Measurements from ENCODE around the gene LDLRAD4. TPM values are rescaled to one million over a fixed set of nuclear protein-coding genes. Genes with fewer than 3 reads are reported as not detected.

LDLRAD4 gene
- total and polyA plus RNA-seq, 9 of the 15 experiments (the other 6 are each of a cell fraction or from before 2014, with no cell fraction given), result 0.01 TPM; not detected in 8

- 0% methylated on average over 15 of the region's 15 CpGs for WGBS (ENCODE audit: insufficient coverage, low coverage, missing lambda C conversion rate)
Measured at GRCh38 chr18:13296867-13297574, 78.5 kb downstream of the LDLRAD4 start.

GRCh38 chr18:13298262-13298661, 79.7 kb downstream of the LDLRAD4 start:
- Histone ChIP-seq H3K9me1 (ENCODE audit: control insufficient read depth, insufficient read depth, low read length) (no peaks in the 10 kb centered on the region), H4K20me1 (replicated peaks; ENCODE audit: control insufficient read depth, insufficient read depth, low read length) (0 out of 2 replicates have a peak, but pooled peaks cover 3% of the 10 kb centered on the region), H3K4me2 (ENCODE audit: insufficient read depth, low read length) (no peak overlapping the region), H3K27me3 (ENCODE audit: control insufficient read depth in 2 of 2, insufficient read depth in 2 of 2, low read length in 2 of 2) (peaks cover 11 to 20% of the 10 kb centered on the region in 2 experiments; a peak in 3 of 5 replicates), H3K4me3 (no peak overlapping the region), H3K79me2 (ENCODE audit: control insufficient read depth, insufficient read depth, low read length) (no peaks in the 10 kb centered on the region), H3K27ac (ENCODE audit: extremely low read depth, low read depth, low read length) (no peak overlapping the region), H3K36me3 (ENCODE audit: control insufficient read depth, insufficient read depth, low read length) (no peaks in the 10 kb centered on the region), H3K9ac (ENCODE audit: insufficient read depth in 1 of 2, low read depth in 2 of 2, low read length in 2 of 2) (no peak overlapping the region), H2AFZ (ENCODE audit: low read depth, low read length) (no peak overlapping the region), H3K4me1 (replicated peaks in 1 of 2; ENCODE audit: control insufficient read depth in 2 of 2, insufficient read depth in 2 of 2, low read length in 2 of 2) (no peaks in the 10 kb centered on the region), H3K9me3 (replicated peaks; ENCODE audit: control insufficient read depth, insufficient read depth, low read depth, low read length) (no peaks in the 10 kb centered on the region)
- in situ Hi-C loops (cut with MboI) (no loop called here), intact Hi-C loops (cut with micrococcal nuclease) (no loop called here)
- DNase-seq (ENCODE audit: extremely low read depth in 1 of 4, low spot score in 3 of 4), result no peak
- 1% methylated on average over 9 of the region's 10 CpGs for WGBS (ENCODE audit: insufficient coverage, low coverage, missing lambda C conversion rate)
- TF ChIP-seq GTF2A2 (tag; IDR thresholded peaks at IDR 0.05), result no peak
- no peak for TF ChIP-seq FOXJ3 (CRISPR knock-in tag; IDR thresholded peaks at IDR 0.05)
- no peak for TF ChIP-seq CBFA2T2 (conservative IDR thresholded peaks at IDR 0.05)
- no peak for TF ChIP-seq BHLHE40 (IDR thresholded peaks at IDR 0.05; ENCODE audit: low read length)
- TF ChIP-seq ARID2 (IDR thresholded peaks at IDR 0.05), result no peak
- TF ChIP-seq USF1 (CRISPR knock-in tag; IDR thresholded peaks at IDR 0.05), result no peak
- TF ChIP-seq NUFIP1 (IDR thresholded peaks at IDR 0.05; ENCODE audit: partially characterized antibody), result no peak
- no peak for TF ChIP-seq CEBPG (CRISPR knock-in tag; IDR thresholded peaks at IDR 0.05)
- TF ChIP-seq CEBPG (tag; conservative IDR thresholded peaks at IDR 0.05 in 1 of 2, IDR thresholded peaks at IDR 0.05 in 1 of 2), result no peak
- ChIA-PET POLR2A (no interaction called here), CTCF (ENCODE audit: low intra/inter-chr PET ratio) (no interaction called here)
- no TSS peak for BruUV-seq (replicated peaks)
- no peak for FAIRE-seq
- no peak for ATAC-seq

More at GRCh38 chr18:13296867-13297574, 78.5 kb downstream of the LDLRAD4 start:
- no peak for TF ChIP-seq BDP1 (IDR thresholded peaks at IDR 0.05; ENCODE audit: insufficient read depth, insufficient read length)
- no peak for TF ChIP-seq U2AF2 (optimal IDR thresholded peaks at IDR 0.05; ENCODE audit: low read depth, low read length)
- no peak for TF ChIP-seq MAX (CRISPR knock-in tag; IDR thresholded peaks at IDR 0.05)
- no peak for TF ChIP-seq ZNF778 (CRISPR knock-in tag; IDR thresholded peaks at IDR 0.05)
- no peak for TF ChIP-seq ARID2 (IDR thresholded peaks at IDR 0.05)
- TF ChIP-seq NFE2L1 (tag; IDR thresholded peaks at IDR 0.05; ENCODE audit: borderline replicate concordance, low read depth), result no peak
- TF ChIP-seq SOX6 (IDR thresholded peaks at IDR 0.05), result no peak
- H3K27ac ChIP-seq (ENCODE audit: extremely low read depth, low read depth, low read length), result no peak overlapping the region
- H3K4me2 ChIP-seq (ENCODE audit: insufficient read depth, low read length), result no peak overlapping the region
- H3K9ac ChIP-seq (ENCODE audit: insufficient read depth in 1 of 2, low read depth in 2 of 2, low read length in 2 of 2), result no peak overlapping the region
- H3K27me3 ChIP-seq (ENCODE audit: control insufficient read depth in 2 of 2, insufficient read depth in 2 of 2, low read length in 2 of 2), result peaks cover 17 to 28% of the 10 kb centered on the region in 2 experiments; a peak in 4 of 5 replicates
- ChIA-PET POLR2A (no interaction called here), CTCF (ENCODE audit: low intra/inter-chr PET ratio) (no interaction called here)
- H3K4me3 ChIP-seq, result no peak overlapping the region
- FAIRE-seq (no peak), DNase-seq (ENCODE audit: extremely low read depth in 1 of 4, low spot score in 3 of 4) (no peak), ATAC-seq (no peak)
- H3K9me3 ChIP-seq (replicated peaks; ENCODE audit: control insufficient read depth, insufficient read depth, low read depth, low read length), result no peaks in the 10 kb centered on the region
- no peak overlapping the region for H2AFZ ChIP-seq (ENCODE audit: low read depth, low read length)
- H4K20me1 ChIP-seq (replicated peaks; ENCODE audit: control insufficient read depth, insufficient read depth, low read length), result 0 out of 2 replicates have a peak, but pooled peaks cover 3% of the 10 kb centered on the region
- H3K4me1 ChIP-seq (replicated peaks in 1 of 2; ENCODE audit: control insufficient read depth in 2 of 2, insufficient read depth in 2 of 2, low read length in 2 of 2), result no peaks in the 10 kb centered on the region
- no peaks in the 10 kb centered on the region for H3K79me2 ChIP-seq (ENCODE audit: control insufficient read depth, insufficient read depth, low read length)
- in situ Hi-C loops (cut with MboI) (no loop called here), intact Hi-C loops (cut with micrococcal nuclease) (no loop called here)
- H3K9me1 ChIP-seq (ENCODE audit: control insufficient read depth, insufficient read depth, low read length), result no peaks in the 10 kb centered on the region
- no peaks in the 10 kb centered on the region for H3K36me3 ChIP-seq (ENCODE audit: control insufficient read depth, insufficient read depth, low read length)
- BruUV-seq (replicated peaks), result no TSS peak

Measured in K562 (cell line).